Panc1 (cell line): ENCODE results near the gene FAM83E. TPM values are rescaled to one million over a fixed set of nuclear protein-coding genes. Genes with fewer than 3 reads are reported as not detected.

Source experiments
- ATAC-seq: fragments of 200-7000 bp; cut with Tn5 transposase; 2 replicates; pipeline ENCODE4 v1.9.1; 2020; ENCODE audit warnings: mild to moderate bottlenecking, moderate library complexity
- BruUV-seq: library from RNA; stranded (reverse); fragments of 400-500 nt; replicated peaks from 2 replicates; lab custom pipeline; 2021; lab: Mats Ljungman, UMichigan
- CTCF ChIA-PET: fragments of 300-600 bp; sonication (Branson Sonifier 250); formaldehyde crosslinking; loops from one replicate; lab custom pipeline; 2022; ENCODE audit warnings: antibody characterized with exemption; lab: Charles Lee
- POLR2A ChIA-PET: fragments of 300-600 bp; sonication (Branson Sonifier 250); formaldehyde crosslinking; loops from one replicate; lab custom pipeline; 2022; ENCODE audit warnings: antibody characterized with exemption; lab: Charles Lee
- DNase-seq: peaks from one replicate; pipeline ENCODE4 v3.0.0-alpha.2; 2010; ENCODE audit warnings: low read depth, low spot score
- H3K27ac ChIP-seq: 2 replicates; pipeline ENCODE4 v1.5.1; 2011; ENCODE audit warnings: mild to moderate bottlenecking, low read length, inconsistent platforms
- H3K27me3 ChIP-seq: fragments of 200-500 bp; sonication (Bioruptor generic); 2 replicates; pipeline ENCODE4 v1.6.0; 2014; ENCODE audit warnings: low read length, inconsistent platforms; ENCODE audit not compliant: control insufficient read depth, insufficient read depth
- H3K36me3 ChIP-seq: fragments of 200-500 bp; sonication (Bioruptor generic); 2 replicates; pipeline ENCODE4 v1.5.1; 2014; ENCODE audit warnings: inconsistent platforms, mild to moderate bottlenecking, low read length, moderate library complexity; ENCODE audit not compliant: control insufficient read depth, insufficient read depth
- H3K4me1 ChIP-seq: 2 replicates; pipeline ENCODE4 v1.5.1; 2011; ENCODE audit warnings: inconsistent platforms, mild to moderate bottlenecking, low read length, moderate library complexity; ENCODE audit not compliant: control insufficient read depth, insufficient read depth
- H3K4me3 ChIP-seq, 2 experiments: 2 replicates each; pipeline ENCODE4 v1.5.1; 2011 to 2012; ENCODE audit warnings: low read depth in 2 of 2, low read length in 2 of 2, mild to moderate bottlenecking in 2 of 2, inconsistent platforms in 1 of 2, moderate library complexity in 1 of 2
- H3K9me3 ChIP-seq: fragments of 200-500 bp; sonication (Bioruptor generic); 2 replicates; pipeline ENCODE4 v1.5.1; 2014; ENCODE audit warnings: low read depth, mild to moderate bottlenecking, inconsistent platforms, low read length, moderate library complexity; ENCODE audit not compliant: control insufficient read depth, insufficient read depth
- CTCF ChIP-seq: fragments of 450-650 bp; IDR thresholded peaks from 2 replicates; pipeline ENCODE4 v1.5.1; 2017; ENCODE audit warnings: mild to moderate bottlenecking
- POLR2AphosphoS5 ChIP-seq: IDR thresholded peaks from 2 replicates; pipeline ENCODE4 v1.6.1; 2012; ENCODE audit warnings: mild to moderate bottlenecking, low read depth, low read length, moderate library complexity
- REST ChIP-seq, 2 experiments: IDR thresholded peaks; 2 replicates each; pipeline ENCODE4 v1.6.1; 2011 to 2012; ENCODE audit warnings: low read depth in 2 of 2, control low read depth in 1 of 2, low read length in 1 of 2, mild to moderate bottlenecking in 1 of 2, moderate library complexity in 1 of 2; ENCODE audit not compliant: insufficient read depth in 1 of 2
- SIN3A ChIP-seq: IDR thresholded peaks from 2 replicates; pipeline ENCODE4 v1.6.1; 2012; ENCODE audit warnings: low read depth, mild to moderate bottlenecking, low read length, moderate library complexity, borderline replicate concordance; ENCODE audit not compliant: insufficient read depth
- TCF7L2 ChIP-seq: IDR thresholded peaks from 2 replicates; pipeline ENCODE4 v1.6.1; 2011; ENCODE audit warnings: mild to moderate bottlenecking, low read depth, low read length, inconsistent platforms
- in situ Hi-C: cut with HindIII; loops from 2 replicates; pipeline ENCODE4 v1.10.0; 2016; ENCODE audit warnings: low sequenced_read_pairs, low pct_unique_long_range_greater_than_20kb
- intact Hi-C: fragments of 100-400 bp; cut with micrococcal nuclease; formaldehyde crosslinking; loops from one replicate; pipeline ENCODE4 v1.10.0; 2022; ENCODE audit not compliant: unreplicated experiment
- total RNA-seq: library from RNA; stranded (reverse); gene quantifications from one replicate; pipeline ENCODE4 v1.2.1, GENCODE V29; 2021; ENCODE audit not compliant: unreplicated experiment

Gene FAM83E
- total RNA-seq, 1 experiment from 2014 or later = 1.0 TPM

GRCh38 chr19:48650974-48651682 lies 36.3 kb upstream of the FAM83E start:
- Histone ChIP-seq H3K27ac (no peak overlapping the region), H3K9me3 (no peaks in the 10 kb centered on the region), H3K4me3 (no peak overlapping the region), H3K36me3 (no peaks in the 10 kb centered on the region), H3K27me3 (no peaks in the 10 kb centered on the region), H3K4me1 (peaks cover 2% of the 10 kb centered on the region; the same call in 1 of the 2 replicates)
- no peak for DNase-seq
- ChIA-PET POLR2A (interaction anchor here (0.6 kb wide), 1 partner anchor 120 kb away, joined by 5 read pairs; no protein-coding TSS in a partner anchor), CTCF (no interaction called here)
- TF ChIP-seq TCF7L2 = no peak
- TF ChIP-seq POLR2AphosphoS5 = no peak
- TF ChIP-seq SIN3A = no peak
- no peak for TF ChIP-seq CTCF
- TF ChIP-seq REST (IDR thresholded peaks at IDR 0.05; ENCODE audit: insufficient read depth in 1 of 2, low read depth in 2 of 2, low read length in 1 of 2) = no peak
- BruUV-seq = no TSS peak
- no peak for ATAC-seq
- intact Hi-C loops = no loop called here
- in situ Hi-C loops = no loop called here

GRCh38 chr19:48648134-48648533 lies 33.3 kb upstream of the FAM83E start:
- no peak for DNase-seq
- H3K4me1 ChIP-seq = peaks cover 2% of the 10 kb centered on the region; the same call in 1 of the 2 replicates
- in situ Hi-C loops = no loop called here
- TF ChIP-seq TCF7L2 (no peak), REST (IDR thresholded peaks at IDR 0.05; ENCODE audit: insufficient read depth in 1 of 2, low read depth in 2 of 2, low read length in 1 of 2) (no peak), CTCF (no peak), POLR2AphosphoS5 (no peak), SIN3A (no peak)
- no peak overlapping the region for H3K4me3 ChIP-seq
- CTCF ChIA-PET = interaction anchor here (0.6 kb wide), 1 partner anchor 65 kb away, joined by 5 read pairs; no protein-coding TSS in a partner anchor
- ATAC-seq = no peak
- no TSS peak for BruUV-seq
- intact Hi-C loops = no loop called here
- H3K27ac ChIP-seq = no peak overlapping the region
- no peaks in the 10 kb centered on the region for H3K27me3 ChIP-seq
- H3K9me3 ChIP-seq = no peaks in the 10 kb centered on the region
- POLR2A ChIA-PET = no interaction called here
- H3K36me3 ChIP-seq = no peaks in the 10 kb centered on the region
